Retinal pigment epithelial cell (primary cell): Measurements from ENCODE around the gene SUN5.
A peak's percentile ranks its signal among the peaks of the same experiment; 100 is the strongest.

Experiments used
- DNase-seq: peaks from one replicate; pipeline ENCODE4 v3.0.0-alpha.2; 2010; ENCODE audit warnings: low read depth
- H3K4me3 ChIP-seq: 2 replicates; pipeline ENCODE4 v1.5.1; 2011; ENCODE audit warnings: mild to moderate bottlenecking, low read length, control low read depth, moderate library complexity
- CTCF ChIP-seq: conservative IDR thresholded peaks from 2 replicates; pipeline ENCODE4 v1.5.1; 2011; ENCODE audit warnings: low read depth, low read length, control low read depth, inconsistent platforms

SUN5 gene

GRCh38 chr20:32946629-32947028 lies 57.6 kb downstream of the SUN5 start:
- no peak for TF ChIP-seq CTCF
- no peak for DNase-seq
- no peak overlapping the region for H3K4me3 ChIP-seq

GRCh38 chr20:32945710-32946221 lies 58.5 kb downstream of the SUN5 start:
- TF ChIP-seq CTCF: peak; percentile 60
- DNase-seq: no peak
- H3K4me3 ChIP-seq: no peak overlapping the region

- TF ChIP-seq CTCF: no peak
- no peak for DNase-seq
- no peak overlapping the region for H3K4me3 ChIP-seq
Observed at GRCh38 chr20:32943490-32944052, 60.7 kb downstream of the SUN5 start.

GRCh38 chr20:32941155-32941885 lies 62.9 kb downstream of the SUN5 start:
- DNase-seq: no peak
- no peak for TF ChIP-seq CTCF
- no peak overlapping the region for H3K4me3 ChIP-seq

GRCh38 chr20:32934580-32934979 lies 69.7 kb downstream of the SUN5 start:
- no peak for TF ChIP-seq CTCF
- H3K4me3 ChIP-seq: no peak overlapping the region
- DNase-seq: no peak
